ENCODE data around the gene RSL24D1.

RSL24D1 gene

GRCh38 chr15:55196458-55197361, at the start of gene RSL24D1:
Gene RSL24D1, minus strand, starts transcription at chr15:55196941. Its CDS starts 51 bp downstream, at chr15:55196890.
- DNase-seq (ENCODE audit: low read depth, low spot score) = peak; percentile 96

GRCh38 chr15:55245059-55245458, 48.3 kb upstream of the RSL24D1 start:
- no peak for DNase-seq (ENCODE audit: low read depth, low spot score)

GRCh38 chr15:55241891-55242290, 45.1 kb upstream of the RSL24D1 start:
- no peak for DNase-seq (ENCODE audit: low read depth, low spot score)

GRCh38 chr15:55241186-55241585, 44.4 kb upstream of the RSL24D1 start:
- DNase-seq (ENCODE audit: low read depth, low spot score) = no peak

- no peak for DNase-seq (ENCODE audit: low read depth, low spot score)
Observed at GRCh38 chr15:55240125-55240760, 43.5 kb upstream of the RSL24D1 start.

- no peak for DNase-seq (ENCODE audit: low read depth, low spot score)
Observed at GRCh38 chr15:55239440-55240124, 42.8 kb upstream of the RSL24D1 start.

- no peak for DNase-seq (ENCODE audit: low read depth, low spot score)
Observed at GRCh38 chr15:55238877-55239276, 42.1 kb upstream of the RSL24D1 start.

GRCh38 chr15:55237219-55238130, 40.7 kb upstream of the RSL24D1 start:
- DNase-seq (ENCODE audit: low read depth, low spot score) = no peak

- DNase-seq (ENCODE audit: low read depth, low spot score) = no peak
Observed at GRCh38 chr15:55235546-55236036, 38.9 kb upstream of the RSL24D1 start.

- DNase-seq (ENCODE audit: low read depth, low spot score) = no peak
Observed at GRCh38 chr15:55234800-55235104, 38.0 kb upstream of the RSL24D1 start.

GRCh38 chr15:55234104-55234799, 37.5 kb upstream of the RSL24D1 start:
- DNase-seq (ENCODE audit: low read depth, low spot score) = no peak

- DNase-seq (ENCODE audit: low read depth, low spot score) = no peak
Observed at GRCh38 chr15:55231455-55231854, 34.7 kb upstream of the RSL24D1 start.

GRCh38 chr15:55230953-55231352, 34.2 kb upstream of the RSL24D1 start:
- no peak for DNase-seq (ENCODE audit: low read depth, low spot score)

GRCh38 chr15:55230051-55230670, 33.4 kb upstream of the RSL24D1 start:
- DNase-seq (ENCODE audit: low read depth, low spot score) = no peak

- DNase-seq (ENCODE audit: low read depth, low spot score) = no peak
Observed at GRCh38 chr15:55226127-55226526, 29.4 kb upstream of the RSL24D1 start.

GRCh38 chr15:55224892-55225291, 28.2 kb upstream of the RSL24D1 start:
- no peak for DNase-seq (ENCODE audit: low read depth, low spot score)

- DNase-seq (ENCODE audit: low read depth, low spot score) = no peak
Observed at GRCh38 chr15:55222588-55222987, 25.8 kb upstream of the RSL24D1 start.

GRCh38 chr15:55221090-55222011, 24.6 kb upstream of the RSL24D1 start:
- no peak for DNase-seq (ENCODE audit: low read depth, low spot score)

- no peak for DNase-seq (ENCODE audit: low read depth, low spot score)
Observed at GRCh38 chr15:55220606-55221005, 23.9 kb upstream of the RSL24D1 start.

All from activated CD4-positive, CD25-positive, alpha-beta regulatory T cell treated with anti-CD3 and anti-CD28 coated beads, Interleukin-2, amount 50 U/mL, for 16 hours (primary cell).